D721Med (cell line): ENCODE data around the gene RPRD1B.

ENCODE experiments used
- DNase-seq: peaks from one replicate; pipeline ENCODE4 v3.0.0; 2011; ENCODE audit warnings: low spot score; ENCODE audit not compliant: insufficient read length
- FAIRE-seq: peaks from 2 replicates; lab custom pipeline; 2011; peaks lifted over from hg19 to GRCh38; lab: Jason Lieb, UNC
- CTCF ChIP-seq: IDR thresholded peaks from 2 replicates; pipeline ENCODE4 v1.5.1; 2012; ENCODE audit warnings: mild to moderate bottlenecking, control low read depth; ENCODE audit not compliant: insufficient read depth; ENCODE audit errors: missing control alignments

Gene RPRD1B

GRCh38 chr20:38083338-38084048 lies 49.9 kb downstream of the RPRD1B start:
- no peak for TF ChIP-seq CTCF
- FAIRE-seq (no peak), DNase-seq (no peak)

- DNase-seq = no peak
- TF ChIP-seq CTCF = no peak
- FAIRE-seq = no peak
Observed at GRCh38 chr20:38084425-38084951, 50.9 kb downstream of the RPRD1B start.

- DNase-seq (no peak), FAIRE-seq (no peak)
Observed at GRCh38 chr20:38085026-38085425, 51.5 kb downstream of the RPRD1B start.

GRCh38 chr20:38089500-38089899 lies 56.0 kb downstream of the RPRD1B start:
- DNase-seq = no peak
- no peak for TF ChIP-seq CTCF
- FAIRE-seq = no peak

More at GRCh38 chr20:38085026-38085425, 51.5 kb downstream of the RPRD1B start:
- TF ChIP-seq CTCF = no peak

- FAIRE-seq = no peak
- no peak for DNase-seq
- TF ChIP-seq CTCF = no peak
Observed at GRCh38 chr20:38090061-38090460, 56.5 kb downstream of the RPRD1B start.

GRCh38 chr20:38091441-38092216 lies 58.1 kb downstream of the RPRD1B start:
- TF ChIP-seq CTCF = no peak
- DNase-seq = no peak
- no peak for FAIRE-seq
